GM10847 (cell line): ENCODE measurements around the gene PLEKHA1.

Experiments
- POLR2A ChIP-seq: IDR thresholded peaks from 2 replicates; pipeline ENCODE4 v1.6.1; 2011; ENCODE audit not compliant: insufficient read length; ENCODE audit errors: extremely low read depth

Gene PLEKHA1

DNA sequence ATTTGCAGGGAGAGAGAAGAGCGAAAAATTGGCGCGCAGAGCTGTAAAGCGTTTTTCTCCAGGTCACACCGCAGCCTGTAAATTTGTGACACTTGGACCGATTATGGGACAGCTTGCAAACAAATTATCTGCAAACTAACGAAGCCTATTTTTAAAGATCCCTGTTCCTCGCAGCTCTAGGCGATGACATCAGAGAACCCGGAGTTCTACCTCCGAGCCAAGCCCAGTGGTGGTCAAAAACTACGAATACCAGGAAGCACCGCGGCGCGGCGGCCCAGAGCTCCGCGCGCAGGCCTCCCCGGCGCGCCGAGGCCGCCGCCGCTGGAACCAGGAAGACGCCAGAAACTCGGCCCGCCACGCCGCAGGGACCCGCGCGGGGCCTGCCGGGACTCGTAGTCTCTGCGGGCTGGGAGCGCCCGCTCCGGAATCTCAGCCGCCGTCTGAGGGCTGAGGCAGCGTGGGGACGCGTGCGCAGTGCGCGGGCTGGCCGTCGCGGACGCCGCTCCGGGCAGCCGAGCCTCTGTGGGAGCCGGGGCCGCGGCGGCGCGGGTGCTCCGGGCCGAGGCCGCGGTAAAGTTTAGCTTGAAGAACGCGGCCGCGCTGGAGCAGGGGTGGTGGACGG lies at the start of gene PLEKHA1:
Gene PLEKHA1, plus strand, starts transcription at position 472 of the 622 bp plus-strand sequence. CDS start 18,493 bp downstream, outside the sequence.
- TF ChIP-seq POLR2A = no peak

DNA sequence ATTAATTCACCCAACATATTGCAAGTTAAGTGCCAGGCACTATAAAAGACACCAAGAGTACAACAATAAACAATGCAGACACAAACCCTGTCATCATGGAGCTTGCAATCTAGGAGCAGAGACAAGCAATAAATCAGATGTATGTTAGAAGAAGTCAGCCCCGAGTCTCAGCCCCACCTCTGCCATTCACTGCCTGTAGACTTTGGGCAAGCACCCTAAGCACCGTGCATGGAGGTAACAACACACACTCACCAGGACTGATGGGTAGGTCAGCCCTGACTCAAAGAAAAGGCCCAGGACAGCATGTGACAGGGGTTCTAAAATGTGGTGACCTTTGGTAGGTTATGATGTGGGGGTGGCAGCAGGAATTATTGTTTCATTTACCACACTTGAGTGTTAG lies 49.3 kb upstream of the PLEKHA1 start:
- TF ChIP-seq POLR2A = no peak

DNA sequence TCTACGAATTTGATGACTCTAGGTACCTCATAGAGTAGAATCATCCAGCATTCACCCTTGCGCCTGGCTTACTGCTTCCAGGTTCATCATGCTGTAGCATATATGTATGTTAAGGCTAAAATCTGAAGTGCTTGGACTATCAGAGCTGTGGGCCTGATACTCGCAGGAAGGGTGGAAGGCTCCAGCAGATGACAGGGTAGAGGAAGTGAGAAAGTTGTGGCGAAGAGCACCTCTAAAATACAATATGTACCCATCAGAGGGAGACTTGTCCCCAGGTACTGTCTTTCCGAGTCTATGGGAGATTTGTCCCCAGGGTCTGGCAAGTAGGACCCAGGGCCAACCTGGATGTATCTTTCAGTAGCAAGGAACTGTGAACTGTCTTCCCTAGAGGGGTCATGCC lies 48.1 kb upstream of the PLEKHA1 start:
- TF ChIP-seq POLR2A = no peak

DNA sequence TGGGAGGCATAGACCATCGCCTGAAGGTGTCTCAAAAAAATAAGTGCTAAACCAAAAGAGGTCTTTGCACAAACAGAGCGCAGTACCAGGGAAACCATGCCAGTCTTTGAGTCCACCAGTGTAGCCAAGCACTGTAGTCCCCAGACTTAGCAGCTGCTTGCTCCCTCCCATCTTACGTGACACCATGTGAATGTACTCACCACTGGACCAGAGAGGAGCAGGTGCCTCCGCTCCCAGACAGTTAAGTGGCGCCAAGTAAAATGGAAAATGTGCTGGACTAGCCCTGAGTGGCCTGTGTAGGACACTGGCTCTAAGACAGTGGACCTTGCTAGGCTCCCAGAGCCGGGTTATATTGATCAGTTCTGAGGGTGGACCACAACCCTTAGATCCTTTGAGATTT lies 47.7 kb upstream of the PLEKHA1 start:
- TF ChIP-seq POLR2A = no peak

DNA sequence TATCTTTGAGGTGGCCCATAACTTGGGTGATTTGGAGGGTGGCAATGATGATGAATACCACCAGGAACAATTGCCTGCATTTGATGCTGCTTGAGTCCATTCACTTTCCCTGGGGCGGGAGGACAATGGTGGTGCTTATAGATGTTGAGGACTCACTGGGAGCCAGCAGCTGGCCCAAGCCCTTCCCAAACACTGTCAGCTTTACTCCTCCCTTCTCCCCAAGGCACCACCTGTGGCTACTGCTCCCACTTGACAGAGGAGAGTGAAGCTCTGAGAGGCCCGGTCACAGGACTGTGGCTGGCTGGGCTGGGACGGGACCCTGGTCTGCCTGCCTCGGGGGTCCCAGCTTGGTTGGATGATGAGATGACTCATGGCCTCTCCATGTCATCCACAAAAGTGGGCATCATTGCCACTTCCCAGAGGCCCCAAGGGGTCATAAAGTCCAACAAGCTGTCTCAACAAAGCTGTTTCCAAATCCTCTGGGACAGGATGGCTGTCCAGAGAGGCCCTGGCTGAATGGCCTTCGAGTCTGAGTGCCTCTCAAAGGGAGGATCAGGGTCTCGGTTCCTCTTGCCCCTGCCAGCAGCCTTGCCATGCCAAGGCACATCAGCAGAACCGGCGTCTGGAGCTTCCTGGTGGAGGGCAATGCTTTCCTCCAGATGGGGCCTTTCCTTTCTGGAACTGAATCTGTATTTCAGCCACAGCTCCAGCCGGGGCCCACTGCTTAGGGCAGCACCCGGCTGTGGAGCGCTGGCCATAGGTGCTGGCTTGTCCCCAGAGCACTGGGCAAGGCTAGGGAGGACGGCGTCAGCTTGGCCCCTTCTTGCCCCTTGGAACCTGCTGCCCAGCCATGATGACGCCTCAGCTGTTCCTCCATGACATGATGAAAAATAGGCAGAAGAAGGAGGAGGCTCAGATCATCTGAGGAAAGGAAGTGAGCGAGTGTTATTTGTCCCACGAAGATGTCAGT lies 47.0 kb upstream of the PLEKHA1 start:
- TF ChIP-seq POLR2A = no peak

DNA sequence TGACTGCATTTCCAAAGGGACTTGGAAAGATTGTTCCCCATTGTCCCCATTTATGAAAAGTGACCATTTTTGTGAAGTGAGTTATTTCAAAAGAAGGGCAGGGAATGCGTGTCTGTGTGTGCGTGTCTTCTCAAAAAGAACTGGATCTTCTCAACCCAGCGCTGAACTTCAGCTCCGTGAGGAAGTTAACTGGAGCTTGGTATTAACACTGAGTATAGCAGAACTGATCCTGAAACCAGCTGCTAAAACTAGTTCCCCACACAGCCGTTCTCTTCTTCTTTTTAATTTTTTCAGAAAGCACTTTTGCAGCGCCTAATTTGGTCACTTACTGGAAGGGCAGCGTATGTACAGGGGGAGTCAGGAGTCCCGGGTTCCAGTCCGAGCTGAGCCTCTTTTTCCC lies 45.8 kb upstream of the PLEKHA1 start:
- no peak for TF ChIP-seq POLR2A

DNA sequence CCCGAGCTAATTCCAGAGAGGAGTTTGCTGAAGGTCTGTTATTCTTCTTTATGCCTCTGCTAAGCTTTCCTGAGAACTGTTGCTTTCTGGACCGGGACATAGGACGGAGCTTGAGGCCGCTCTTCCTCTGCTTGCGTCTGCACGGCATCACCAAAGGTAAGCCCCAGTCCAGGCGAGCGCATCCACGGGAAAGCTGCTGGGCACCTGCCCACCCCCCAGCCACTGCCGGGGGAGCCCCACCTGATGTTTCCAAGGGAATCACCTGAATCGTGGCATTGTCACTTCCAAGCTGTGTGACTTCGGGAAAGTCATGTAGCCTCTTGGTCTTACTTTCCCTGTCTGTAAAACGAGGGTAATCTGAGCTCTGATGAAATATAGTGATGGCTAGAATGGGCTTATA lies 45.1 kb upstream of the PLEKHA1 start:
- no peak for TF ChIP-seq POLR2A

DNA sequence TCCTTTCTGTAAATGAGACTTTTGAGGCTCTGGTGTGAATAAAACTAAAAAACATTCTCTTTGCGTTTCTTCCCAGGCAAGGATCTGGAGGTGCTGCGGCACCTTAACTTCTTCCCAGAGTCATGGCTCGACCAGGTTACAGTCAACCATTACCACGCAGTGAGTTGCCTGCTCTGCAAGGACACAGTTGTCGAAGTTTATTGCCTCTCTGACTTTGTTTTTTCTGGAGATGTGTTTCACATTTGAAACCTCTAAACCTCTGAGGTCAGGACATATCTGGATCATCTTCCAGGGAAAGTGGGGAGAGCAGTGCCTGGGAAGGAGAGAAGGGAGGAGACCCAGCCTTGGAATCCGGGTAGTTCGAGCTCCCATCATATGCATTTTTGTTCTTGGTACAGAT lies 43.4 kb upstream of the PLEKHA1 start:
- no peak for TF ChIP-seq POLR2A

DNA sequence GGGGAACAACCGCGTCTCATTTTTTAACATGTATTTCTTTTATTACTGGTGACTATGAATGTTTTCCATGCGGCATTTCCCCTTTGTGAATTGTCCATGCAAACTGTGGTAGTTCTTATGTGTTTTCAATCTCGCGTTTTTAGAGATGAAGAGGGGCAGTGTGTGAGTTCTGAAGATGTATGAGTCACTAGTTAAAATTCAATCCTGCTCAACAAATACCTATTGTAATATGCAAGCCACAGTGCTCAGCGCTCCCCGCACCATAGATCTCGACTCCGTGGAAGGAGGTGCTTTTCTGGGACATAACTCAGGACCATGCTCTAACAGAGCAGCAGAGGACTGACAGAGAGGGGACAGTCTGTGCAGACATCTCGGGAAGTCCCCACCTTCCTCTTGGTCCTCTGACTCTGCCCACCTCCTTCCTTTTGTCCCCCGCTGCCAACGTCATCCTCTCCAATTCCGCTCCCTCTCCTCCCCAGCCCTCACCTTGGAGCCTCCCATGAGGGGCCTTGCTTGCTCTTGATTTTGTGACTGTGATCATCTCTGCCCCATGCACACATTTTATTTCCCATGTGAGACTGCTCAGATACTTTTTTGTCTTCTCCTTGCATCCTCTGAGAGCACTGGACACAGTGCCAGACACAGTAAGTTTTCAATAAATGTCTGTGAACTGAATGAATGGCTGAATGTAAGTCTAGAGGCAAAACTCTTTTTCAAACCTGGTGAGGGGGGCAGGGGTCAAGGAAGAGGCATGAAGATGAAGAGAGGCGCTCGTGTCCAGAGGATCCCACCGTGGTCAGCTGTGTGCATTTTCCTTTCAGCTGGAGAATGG lies 42.7 kb upstream of the PLEKHA1 start:
- TF ChIP-seq POLR2A = no peak

DNA sequence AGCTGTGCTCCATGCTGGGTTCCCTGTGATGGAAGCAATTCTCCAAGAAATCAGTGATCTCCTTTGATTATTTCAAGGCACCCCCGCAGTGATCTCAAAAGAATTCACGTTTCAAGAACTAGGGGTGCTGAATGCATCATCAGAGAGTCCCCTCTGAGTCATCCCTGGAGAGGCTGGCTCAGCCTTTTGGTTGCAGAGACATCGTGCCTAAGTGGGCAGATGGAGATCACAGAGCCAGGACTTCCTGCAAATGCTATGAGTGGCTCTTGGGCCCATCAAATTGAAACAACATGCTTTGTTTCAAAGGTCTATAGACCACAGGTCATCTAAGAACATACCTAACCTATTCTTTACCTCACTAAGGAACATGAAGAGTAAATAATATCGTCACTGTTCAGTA lies 41.5 kb upstream of the PLEKHA1 start:
- no peak for TF ChIP-seq POLR2A

DNA sequence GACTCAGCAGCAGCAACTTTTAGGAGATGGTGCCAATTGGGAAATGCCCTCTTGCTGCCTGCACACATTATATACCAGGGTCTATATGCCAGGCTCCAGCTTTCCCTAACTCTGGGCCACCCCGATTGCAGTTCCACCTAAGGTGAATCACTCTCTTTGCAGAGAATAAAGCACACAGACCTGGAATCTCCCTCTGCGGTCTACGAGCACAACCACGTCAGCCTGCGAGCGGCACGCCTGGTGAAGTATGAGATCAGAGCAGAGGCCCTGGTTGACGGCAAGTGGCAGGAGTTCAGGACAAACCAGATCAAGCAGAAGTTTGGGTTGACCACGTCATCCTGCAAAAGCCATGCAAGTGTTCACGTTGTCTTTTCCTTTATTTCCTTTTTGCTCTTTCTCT lies 38.2 kb upstream of the PLEKHA1 start:
- no peak for TF ChIP-seq POLR2A

DNA sequence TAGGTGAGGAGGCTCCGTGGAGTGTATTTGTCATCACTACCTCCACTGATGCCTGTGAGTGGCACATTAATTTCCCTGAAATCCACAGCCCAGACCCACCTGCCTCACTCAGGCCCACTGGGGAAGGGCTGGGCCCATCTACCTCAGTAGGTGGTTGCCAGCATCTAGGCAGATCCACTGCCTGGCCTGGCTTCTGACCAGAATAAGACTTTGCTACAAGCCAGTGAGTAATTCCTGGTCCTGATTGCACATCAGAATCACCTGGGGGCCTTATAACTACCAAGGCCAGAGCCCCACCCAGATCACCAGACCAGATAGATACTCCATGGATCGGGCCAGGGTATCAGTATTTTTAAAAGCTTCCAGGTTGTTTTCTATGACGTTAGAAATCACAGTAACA lies 37.5 kb upstream of the PLEKHA1 start:
- no peak for TF ChIP-seq POLR2A

DNA sequence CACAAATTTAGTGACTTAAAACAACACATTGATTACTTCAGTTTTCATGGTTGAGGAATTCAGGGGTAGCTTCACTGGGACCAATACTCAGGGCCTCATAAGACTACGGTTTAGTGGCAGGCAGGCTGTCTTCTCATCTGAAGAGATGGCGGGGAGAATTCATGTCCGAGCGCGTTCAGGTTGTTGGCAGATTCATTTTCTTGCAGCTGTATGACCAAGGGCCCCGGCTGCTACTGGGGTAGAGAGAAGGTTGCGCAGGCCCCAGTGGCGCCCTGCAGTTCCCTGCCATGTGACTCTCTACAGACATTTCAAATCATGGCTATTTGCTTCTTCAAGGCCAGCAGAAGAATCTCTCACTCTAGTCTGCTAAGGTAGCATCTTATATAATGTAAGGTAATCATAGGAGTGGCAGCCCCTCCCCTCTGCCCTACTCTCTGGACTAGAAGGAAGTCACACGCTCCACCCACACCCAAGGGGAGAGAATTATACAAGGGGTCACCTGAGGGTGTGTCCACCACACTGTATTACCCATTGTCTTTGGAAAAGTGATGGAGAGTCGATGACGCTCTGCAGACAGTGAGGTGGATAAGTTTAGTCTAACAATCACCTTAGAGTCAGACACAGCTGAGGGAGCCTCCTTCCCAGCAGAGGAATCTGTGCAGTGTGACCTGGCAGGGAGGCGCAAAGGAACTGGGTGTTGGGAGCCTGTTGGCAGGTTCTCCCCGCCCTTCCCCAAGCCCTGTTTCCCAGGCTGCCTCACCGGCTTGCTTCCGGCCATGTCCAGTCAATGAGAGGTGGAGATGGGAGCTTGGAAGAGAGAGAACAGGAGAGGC lies 35.7 kb upstream of the PLEKHA1 start:
- TF ChIP-seq POLR2A = no peak

DNA sequence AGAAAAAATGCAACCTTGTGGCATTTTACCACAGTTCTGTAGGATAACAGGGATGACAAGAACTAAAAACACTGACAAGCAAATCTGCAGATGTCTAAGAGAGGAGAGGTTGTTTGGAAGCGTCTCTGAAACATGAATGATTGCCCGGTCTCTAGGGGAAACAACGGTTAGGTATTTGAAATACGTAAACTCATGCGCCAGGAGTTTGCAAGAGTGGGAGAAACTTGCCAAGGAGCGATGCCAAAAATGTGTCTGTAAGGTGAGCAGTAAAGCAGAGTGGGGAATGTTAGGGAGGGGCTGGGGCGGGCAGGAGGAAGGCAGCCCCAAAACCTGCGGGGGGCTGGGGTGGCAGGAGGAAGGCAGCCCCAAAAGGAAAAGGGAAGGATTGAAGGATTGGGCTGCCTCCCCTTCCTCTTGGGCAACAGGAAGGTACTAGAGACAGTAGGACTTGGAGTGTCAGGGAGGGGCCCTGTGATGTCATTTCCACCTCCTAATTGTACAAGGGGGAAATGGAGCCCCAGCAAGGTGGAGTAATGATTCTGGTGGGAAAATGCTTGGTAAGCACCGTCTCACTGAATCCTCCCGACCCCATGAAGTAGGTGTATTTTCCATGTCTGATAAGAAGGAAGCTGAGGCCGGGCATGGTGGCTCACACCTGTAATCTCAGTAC lies 33.2 kb upstream of the PLEKHA1 start:
- no peak for TF ChIP-seq POLR2A
